Measurements from ENCODE around the gene MAP1LC3B. TPM values are rescaled to one million over a fixed set of nuclear protein-coding genes. Genes with fewer than 3 reads are reported as not detected.
"Not testable (repeated sequence)": the region's sequence is repeated elsewhere in the genome, so short reads cannot be mapped to it uniquely, and the experiment has no call there.

Gene MAP1LC3B
- total RNA-seq, 1 experiment from 2014 or later = 75.2 TPM

- intact Hi-C loops (cut with micrococcal nuclease; ENCODE audit: unreplicated experiment) (no loop called here), in situ Hi-C loops (cut with HindIII; ENCODE audit: low pct_unique_long_range_greater_than_20kb, low sequenced_read_pairs) (no loop called here)
- TF ChIP-seq CTCF (IDR thresholded peaks at IDR 0.05) (no peak), POLR2AphosphoS5 (IDR thresholded peaks at IDR 0.05; ENCODE audit: low read depth, low read length) (peak; percentile 53), REST (IDR thresholded peaks at IDR 0.05; ENCODE audit: insufficient read depth in 1 of 2, low read depth in 2 of 2, low read length in 1 of 2) (no peak), SIN3A (IDR thresholded peaks at IDR 0.05; ENCODE audit: borderline replicate concordance, insufficient read depth, low read depth, low read length) (no peak), TCF7L2 (IDR thresholded peaks at IDR 0.05; ENCODE audit: low read depth, low read length) (peak; percentile 25; the same call in 1 of the 2 replicates)
- H3K27ac ChIP-seq (ENCODE audit: low read length) = peak within 1 kb of the TSS; percentile 80
- no peaks in the 10 kb centered on the region for H3K27me3 ChIP-seq (ENCODE audit: control insufficient read depth, insufficient read depth, low read length)
- no TSS peak for BruUV-seq (replicated peaks)
- peaks cover 20% of the 10 kb centered on the region for H3K4me1 ChIP-seq (ENCODE audit: control insufficient read depth, insufficient read depth, low read length)
- ATAC-seq (peak; percentile 84), DNase-seq (ENCODE audit: low read depth, low spot score) (peak; percentile 78)
- POLR2A ChIA-PET = interaction anchor here (0.6 to 0.8 kb wide), 2 partner anchors 9 to 11 kb away, joined by 4 read pairs; no protein-coding TSS in a partner anchor
- H3K36me3 ChIP-seq (ENCODE audit: control insufficient read depth, insufficient read depth, low read length) = peaks cover 4% of the 10 kb centered on the region; the same call in 1 of the 2 replicates
- H3K4me3 ChIP-seq (ENCODE audit: low read depth in 2 of 2, low read length in 2 of 2) = peak within 1 kb of the TSS; percentile 60 to 70
- CTCF ChIA-PET = interaction anchor here (0.6 kb wide), 1 partner anchor 312 kb away, joined by 4 read pairs; no protein-coding TSS in a partner anchor
- H3K9me3 ChIP-seq (ENCODE audit: control insufficient read depth, insufficient read depth, low read depth, low read length) = no peaks in the 10 kb centered on the region
Measured at GRCh38 chr16:87383505-87384161, 8.5 kb upstream of the MAP1LC3B start, which contains the start of gene FBXO31. FBXO31 (minus strand) TSS chr16:87383776; CDS start chr16:87383744, 32 bp downstream.

GRCh38 chr16:87384162-87384874 is 7.8 kb upstream of the MAP1LC3B start:
- ChIA-PET POLR2A (interaction anchor here (0.6 kb wide), 1 partner anchor 10 kb away, joined by 4 read pairs; no protein-coding TSS in a partner anchor), CTCF (no interaction called here)
- Histone ChIP-seq H3K27ac (ENCODE audit: low read length) (peak overlapping the region; percentile 80), H3K4me3 (ENCODE audit: low read depth in 2 of 2, low read length in 2 of 2) (peak overlapping the region; percentile 60 to 70), H3K4me1 (ENCODE audit: control insufficient read depth, insufficient read depth, low read length) (peaks cover 27% of the 10 kb centered on the region), H3K27me3 (ENCODE audit: control insufficient read depth, insufficient read depth, low read length) (no peaks in the 10 kb centered on the region), H3K9me3 (ENCODE audit: control insufficient read depth, insufficient read depth, low read depth, low read length) (no peaks in the 10 kb centered on the region), H3K36me3 (ENCODE audit: control insufficient read depth, insufficient read depth, low read length) (peaks cover 4% of the 10 kb centered on the region; the same call in 1 of the 2 replicates)
- in situ Hi-C loops (cut with HindIII; ENCODE audit: low pct_unique_long_range_greater_than_20kb, low sequenced_read_pairs) = no loop called here
- BruUV-seq (replicated peaks) = no TSS peak
- DNase-seq (ENCODE audit: low read depth, low spot score) (no peak), ATAC-seq (peak; percentile 57)
- TF ChIP-seq POLR2AphosphoS5 (IDR thresholded peaks at IDR 0.05; ENCODE audit: low read depth, low read length) = no peak
- TF ChIP-seq REST (IDR thresholded peaks at IDR 0.05; ENCODE audit: insufficient read depth in 1 of 2, low read depth in 2 of 2, low read length in 1 of 2) = no peak
- no peak for TF ChIP-seq TCF7L2 (IDR thresholded peaks at IDR 0.05; ENCODE audit: low read depth, low read length)
- intact Hi-C loops (cut with micrococcal nuclease; ENCODE audit: unreplicated experiment) = no loop called here

GRCh38 chr16:87384875-87385167 is 7.3 kb upstream of the MAP1LC3B start:
- BruUV-seq (replicated peaks); H3K9me3 ChIP-seq (ENCODE audit: control insufficient read depth, insufficient read depth, low read depth, low read length); H3K27me3 ChIP-seq (ENCODE audit: control insufficient read depth, insufficient read depth, low read length); H3K36me3 ChIP-seq (ENCODE audit: control insufficient read depth, insufficient read depth, low read length); intact Hi-C loops (cut with micrococcal nuclease; ENCODE audit: unreplicated experiment); ATAC-seq; POLR2A ChIA-PET; DNase-seq (ENCODE audit: low read depth, low spot score); CTCF ChIA-PET; in situ Hi-C loops (cut with HindIII; ENCODE audit: low pct_unique_long_range_greater_than_20kb, low sequenced_read_pairs): not testable (repeated sequence)
- H3K27ac ChIP-seq (ENCODE audit: low read length) = peak overlapping the region; percentile 80
- H3K4me1 ChIP-seq (ENCODE audit: control insufficient read depth, insufficient read depth, low read length) = peaks cover 31% of the 10 kb centered on the region
- H3K4me3 ChIP-seq (ENCODE audit: low read depth in 2 of 2, low read length in 2 of 2) = peak overlapping the region; percentile 60 to 70

All from Panc1 (cell line).